Vagina (tissue), 2 donors: Measurements from ENCODE around the gene FGF18.

Source experiments
- POLR2A ChIP-seq, 2 donors: fragments of 450-650 bp; IDR thresholded peaks; one replicate each; pipeline ENCODE4 v1.6.1; 2017; ENCODE audit warnings: antibody characterized with exemption in 2 of 2, mild to moderate bottlenecking in 2 of 2, moderate library complexity in 2 of 2
- POLR2AphosphoS5 ChIP-seq, 2 donors: sonication (generic); formaldehyde crosslinking; IDR thresholded peaks; one replicate each; pipeline ENCODE4 v1.9.0; 2017; ENCODE audit warnings: antibody characterized with exemption in 2 of 2, mild to moderate bottlenecking in 2 of 2, low read depth in 1 of 2; ENCODE audit not compliant: insufficient read depth in 1 of 2
- TF ChIP-seq, protein P1 (sequence below), 3 experiments: fragments of 450-650 bp in 2 of 3; fragments of 200-600 bp in 1 of 3; sonication (generic) in 1 of 3; IDR thresholded peaks; one replicate each; pipeline ENCODE4 v1.5.1; 2017 to 2019; ENCODE audit warnings: antibody characterized with exemption in 3 of 3, mild to moderate bottlenecking in 2 of 3, moderate library complexity in 2 of 3

DNA sequence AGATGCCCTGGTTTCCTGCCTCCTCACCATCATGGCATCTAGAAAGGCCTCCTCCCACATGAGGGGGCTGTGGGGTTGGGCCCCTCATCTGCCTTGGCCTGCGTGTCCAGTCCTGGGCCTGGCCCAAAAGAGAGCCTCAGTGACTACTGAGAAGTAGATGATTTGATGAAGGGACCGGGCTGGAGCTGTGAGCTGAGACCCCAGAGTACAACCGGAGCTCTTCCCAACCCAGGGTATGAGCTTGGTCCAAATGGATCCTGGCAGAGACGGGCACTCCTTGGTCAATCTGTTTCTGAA lies 62.9 kb downstream of the FGF18 start:
- TF ChIP-seq POLR2AphosphoS5 (IDR thresholded peaks at IDR 0.05; ENCODE audit: insufficient read depth in 1 of 2, low read depth in 1 of 2): no peak
- TF ChIP-seq, protein P1, sequence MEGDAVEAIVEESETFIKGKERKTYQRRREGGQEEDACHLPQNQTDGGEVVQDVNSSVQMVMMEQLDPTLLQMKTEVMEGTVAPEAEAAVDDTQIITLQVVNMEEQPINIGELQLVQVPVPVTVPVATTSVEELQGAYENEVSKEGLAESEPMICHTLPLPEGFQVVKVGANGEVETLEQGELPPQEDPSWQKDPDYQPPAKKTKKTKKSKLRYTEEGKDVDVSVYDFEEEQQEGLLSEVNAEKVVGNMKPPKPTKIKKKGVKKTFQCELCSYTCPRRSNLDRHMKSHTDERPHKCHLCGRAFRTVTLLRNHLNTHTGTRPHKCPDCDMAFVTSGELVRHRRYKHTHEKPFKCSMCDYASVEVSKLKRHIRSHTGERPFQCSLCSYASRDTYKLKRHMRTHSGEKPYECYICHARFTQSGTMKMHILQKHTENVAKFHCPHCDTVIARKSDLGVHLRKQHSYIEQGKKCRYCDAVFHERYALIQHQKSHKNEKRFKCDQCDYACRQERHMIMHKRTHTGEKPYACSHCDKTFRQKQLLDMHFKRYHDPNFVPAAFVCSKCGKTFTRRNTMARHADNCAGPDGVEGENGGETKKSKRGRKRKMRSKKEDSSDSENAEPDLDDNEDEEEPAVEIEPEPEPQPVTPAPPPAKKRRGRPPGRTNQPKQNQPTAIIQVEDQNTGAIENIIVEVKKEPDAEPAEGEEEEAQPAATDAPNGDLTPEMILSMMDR (IDR thresholded peaks at IDR 0.05): no peak
- TF ChIP-seq POLR2A (IDR thresholded peaks at IDR 0.05): no peak
